Panc1 (cell line): Measurements from ENCODE around the gene GUSB. TPM values are rescaled to one million over a fixed set of nuclear protein-coding genes. Genes with fewer than 3 reads are reported as not detected.
"Not testable (repeated sequence)": the region's sequence is repeated elsewhere in the genome, so short reads cannot be mapped to it uniquely, and the experiment has no call there.

Experiments
- ATAC-seq: fragments of 200-7000 bp; cut with Tn5 transposase; 2 replicates; pipeline ENCODE4 v1.9.1; 2020; ENCODE audit warnings: mild to moderate bottlenecking, moderate library complexity
- BruUV-seq: library from RNA; stranded (reverse); fragments of 400-500 nt; replicated peaks from 2 replicates; lab custom pipeline; 2021; lab: Mats Ljungman, UMichigan
- CTCF ChIA-PET: fragments of 300-600 bp; sonication (Branson Sonifier 250); formaldehyde crosslinking; loops from one replicate; lab custom pipeline; 2022; ENCODE audit warnings: antibody characterized with exemption; lab: Charles Lee
- POLR2A ChIA-PET: fragments of 300-600 bp; sonication (Branson Sonifier 250); formaldehyde crosslinking; loops from one replicate; lab custom pipeline; 2022; ENCODE audit warnings: antibody characterized with exemption; lab: Charles Lee
- DNase-seq: peaks from one replicate; pipeline ENCODE4 v3.0.0-alpha.2; 2010; ENCODE audit warnings: low read depth, low spot score
- H3K27ac ChIP-seq: 2 replicates; pipeline ENCODE4 v1.5.1; 2011; ENCODE audit warnings: mild to moderate bottlenecking, low read length, inconsistent platforms
- H3K27me3 ChIP-seq: fragments of 200-500 bp; sonication (Bioruptor generic); 2 replicates; pipeline ENCODE4 v1.6.0; 2014; ENCODE audit warnings: low read length, inconsistent platforms; ENCODE audit not compliant: control insufficient read depth, insufficient read depth
- H3K36me3 ChIP-seq: fragments of 200-500 bp; sonication (Bioruptor generic); 2 replicates; pipeline ENCODE4 v1.5.1; 2014; ENCODE audit warnings: inconsistent platforms, mild to moderate bottlenecking, low read length, moderate library complexity; ENCODE audit not compliant: control insufficient read depth, insufficient read depth
- H3K4me1 ChIP-seq: 2 replicates; pipeline ENCODE4 v1.5.1; 2011; ENCODE audit warnings: inconsistent platforms, mild to moderate bottlenecking, low read length, moderate library complexity; ENCODE audit not compliant: control insufficient read depth, insufficient read depth
- H3K4me3 ChIP-seq, 2 experiments: 2 replicates each; pipeline ENCODE4 v1.5.1; 2011 to 2012; ENCODE audit warnings: low read depth in 2 of 2, low read length in 2 of 2, mild to moderate bottlenecking in 2 of 2, inconsistent platforms in 1 of 2, moderate library complexity in 1 of 2
- H3K9me3 ChIP-seq: fragments of 200-500 bp; sonication (Bioruptor generic); 2 replicates; pipeline ENCODE4 v1.5.1; 2014; ENCODE audit warnings: low read depth, mild to moderate bottlenecking, inconsistent platforms, low read length, moderate library complexity; ENCODE audit not compliant: control insufficient read depth, insufficient read depth
- CTCF ChIP-seq: fragments of 450-650 bp; IDR thresholded peaks from 2 replicates; pipeline ENCODE4 v1.5.1; 2017; ENCODE audit warnings: mild to moderate bottlenecking
- POLR2AphosphoS5 ChIP-seq: IDR thresholded peaks from 2 replicates; pipeline ENCODE4 v1.6.1; 2012; ENCODE audit warnings: mild to moderate bottlenecking, low read depth, low read length, moderate library complexity
- REST ChIP-seq, 2 experiments: IDR thresholded peaks; 2 replicates each; pipeline ENCODE4 v1.6.1; 2011 to 2012; ENCODE audit warnings: low read depth in 2 of 2, control low read depth in 1 of 2, low read length in 1 of 2, mild to moderate bottlenecking in 1 of 2, moderate library complexity in 1 of 2; ENCODE audit not compliant: insufficient read depth in 1 of 2
- SIN3A ChIP-seq: IDR thresholded peaks from 2 replicates; pipeline ENCODE4 v1.6.1; 2012; ENCODE audit warnings: low read depth, mild to moderate bottlenecking, low read length, moderate library complexity, borderline replicate concordance; ENCODE audit not compliant: insufficient read depth
- TCF7L2 ChIP-seq: IDR thresholded peaks from 2 replicates; pipeline ENCODE4 v1.6.1; 2011; ENCODE audit warnings: mild to moderate bottlenecking, low read depth, low read length, inconsistent platforms
- in situ Hi-C: cut with HindIII; loops from 2 replicates; pipeline ENCODE4 v1.10.0; 2016; ENCODE audit warnings: low sequenced_read_pairs, low pct_unique_long_range_greater_than_20kb
- intact Hi-C: fragments of 100-400 bp; cut with micrococcal nuclease; formaldehyde crosslinking; loops from one replicate; pipeline ENCODE4 v1.10.0; 2022; ENCODE audit not compliant: unreplicated experiment
- total RNA-seq: library from RNA; stranded (reverse); gene quantifications from one replicate; pipeline ENCODE4 v1.2.1, GENCODE V29; 2021; ENCODE audit not compliant: unreplicated experiment

The GUSB gene
- total RNA-seq, 1 experiment from 2014 or later, result 47.4 TPM

DNA sequence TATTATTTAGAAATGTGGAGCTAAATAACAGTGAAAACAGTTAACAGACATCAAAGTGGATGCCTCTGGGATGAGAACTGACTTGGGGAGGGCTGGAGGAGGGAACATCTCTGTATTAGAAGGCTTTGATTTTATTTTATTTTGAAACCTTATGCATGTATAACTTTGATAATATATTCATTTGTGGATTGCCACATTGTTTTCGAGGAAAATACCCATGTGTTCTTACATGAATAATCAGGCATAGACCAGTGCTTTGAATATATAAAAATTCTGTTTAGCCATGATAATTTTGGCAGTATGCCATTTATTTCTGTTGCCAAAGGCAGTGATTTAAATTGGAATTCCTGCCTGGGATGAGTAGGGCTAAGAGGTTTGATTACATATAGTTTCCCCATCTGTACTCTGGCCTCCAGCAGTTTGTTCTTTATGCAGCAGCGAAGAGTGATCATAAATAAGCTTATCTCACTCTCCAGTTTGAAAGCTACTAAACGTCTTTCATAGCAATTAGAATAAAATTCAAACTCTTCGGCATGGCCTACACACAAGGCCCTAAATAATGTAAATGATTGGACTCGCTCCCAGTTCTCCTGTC lies 18.9 kb upstream of the GUSB start:
- H3K9me3 ChIP-seq, H3K36me3 ChIP-seq, H3K4me3 ChIP-seq, ATAC-seq, intact Hi-C loops, H3K27me3 ChIP-seq, BruUV-seq, H3K27ac ChIP-seq, POLR2A ChIA-PET, DNase-seq, in situ Hi-C loops, H3K4me1 ChIP-seq: not testable (repeated sequence)
- CTCF ChIA-PET, result interaction anchor here (0.6 kb wide), 1 partner anchor 122 kb away, joined by 4 read pairs; no protein-coding TSS in a partner anchor

DNA sequence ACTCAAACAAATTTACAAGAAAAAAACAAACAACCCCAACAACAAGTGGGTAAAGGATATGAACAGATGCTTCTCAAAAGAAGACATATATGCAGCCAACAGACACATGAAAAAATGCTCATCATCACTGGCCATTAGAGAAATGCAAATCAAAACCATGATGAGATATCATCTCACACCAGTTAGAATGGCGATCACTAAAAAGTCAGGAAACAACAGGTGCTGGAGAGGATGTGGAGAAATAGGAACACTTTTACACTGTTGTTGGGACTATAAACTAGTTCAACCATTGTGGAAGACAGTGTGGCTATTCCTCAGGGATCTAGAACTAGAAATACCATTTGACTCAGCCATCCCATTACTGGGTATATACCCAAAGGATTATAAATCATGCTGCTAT lies 13.0 kb upstream of the GUSB start:
- H3K27me3 ChIP-seq, CTCF ChIA-PET, ATAC-seq, intact Hi-C loops, H3K27ac ChIP-seq, in situ Hi-C loops, BruUV-seq, H3K4me3 ChIP-seq, H3K4me1 ChIP-seq, H3K36me3 ChIP-seq, DNase-seq, H3K9me3 ChIP-seq: not testable (repeated sequence)
- POLR2A ChIA-PET, result interaction anchor here (0.5 kb wide), 1 partner anchor 125 kb away, joined by 4 read pairs; no protein-coding TSS in a partner anchor

DNA sequence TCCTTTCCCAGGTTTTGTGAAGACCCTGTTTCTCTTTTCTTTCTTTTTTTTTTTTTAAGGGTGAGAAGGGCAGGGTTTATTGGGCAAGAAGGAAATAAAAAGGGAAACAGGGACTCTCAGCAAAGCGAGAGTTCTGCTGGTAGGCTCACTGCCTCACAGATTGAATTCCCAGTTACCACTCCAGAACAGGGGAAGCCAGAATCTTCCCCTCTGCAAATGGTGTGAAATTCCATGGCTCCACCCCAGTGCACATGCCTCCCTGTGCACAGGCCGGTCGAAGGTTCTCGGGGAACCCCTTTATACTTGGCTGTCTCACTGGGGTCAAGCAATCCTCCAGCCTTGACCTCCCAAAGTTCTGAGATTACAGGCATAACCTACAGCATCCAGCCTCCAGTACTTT lies 10.5 kb upstream of the GUSB start:
- no peak overlapping the region for H3K27ac ChIP-seq
- H3K4me1 ChIP-seq, result no peaks in the 10 kb centered on the region
- no peak for TF ChIP-seq POLR2AphosphoS5
- no peak for TF ChIP-seq CTCF
- TF ChIP-seq SIN3A, result no peak
- no peak for TF ChIP-seq TCF7L2
- TF ChIP-seq REST (IDR thresholded peaks at IDR 0.05; ENCODE audit: insufficient read depth in 1 of 2, low read depth in 2 of 2, low read length in 1 of 2), result no peak
- in situ Hi-C loops (no loop called here), intact Hi-C loops (no loop called here)
- H3K9me3 ChIP-seq, result no peaks in the 10 kb centered on the region
- CTCF ChIA-PET, result no interaction called here
- H3K36me3 ChIP-seq, result no peaks in the 10 kb centered on the region
- DNase-seq (no peak), ATAC-seq (no peak)
- H3K4me3 ChIP-seq, result no peak overlapping the region
- BruUV-seq, result no TSS peak
- POLR2A ChIA-PET, result no interaction called here
- no peaks in the 10 kb centered on the region for H3K27me3 ChIP-seq

DNA sequence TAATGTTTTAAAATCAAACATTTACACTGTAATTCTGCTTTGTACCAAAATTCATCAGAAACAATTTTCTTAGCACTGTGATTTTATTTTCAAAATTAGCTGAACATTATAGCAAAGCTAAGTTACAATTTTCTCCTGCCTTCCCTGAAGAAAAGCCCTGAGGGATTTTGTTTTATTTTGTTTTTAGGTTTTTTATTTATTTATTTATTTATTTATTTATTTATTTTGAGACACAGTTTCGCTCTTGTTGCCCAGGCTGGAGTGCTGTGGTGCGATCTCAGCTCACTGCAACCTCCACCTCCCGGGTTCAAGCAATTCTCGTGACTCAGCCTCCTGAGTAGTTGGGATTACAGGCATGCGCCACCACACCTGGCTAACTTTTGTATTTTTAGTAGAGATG lies 9.8 kb upstream of the GUSB start:
- POLR2A ChIA-PET, in situ Hi-C loops, DNase-seq, CTCF ChIA-PET, BruUV-seq, H3K27ac ChIP-seq, H3K27me3 ChIP-seq, H3K9me3 ChIP-seq, H3K4me3 ChIP-seq, H3K4me1 ChIP-seq, H3K36me3 ChIP-seq, ATAC-seq, intact Hi-C loops: not testable (repeated sequence)
